GM12801 (cell line): ENCODE results near the gene SCEL.

Experiments
- TF ChIP-seq, protein P1 (sequence below): IDR thresholded peaks from one replicate; pipeline ENCODE4 v1.5.1; 2011; ENCODE audit warnings: control low read depth; ENCODE audit not compliant: insufficient read length; ENCODE audit errors: extremely low read depth

The SCEL gene

GRCh38 chr13:77691871-77692270 lies 156.4 kb downstream of the SCEL start:
- TF ChIP-seq, protein P1, sequence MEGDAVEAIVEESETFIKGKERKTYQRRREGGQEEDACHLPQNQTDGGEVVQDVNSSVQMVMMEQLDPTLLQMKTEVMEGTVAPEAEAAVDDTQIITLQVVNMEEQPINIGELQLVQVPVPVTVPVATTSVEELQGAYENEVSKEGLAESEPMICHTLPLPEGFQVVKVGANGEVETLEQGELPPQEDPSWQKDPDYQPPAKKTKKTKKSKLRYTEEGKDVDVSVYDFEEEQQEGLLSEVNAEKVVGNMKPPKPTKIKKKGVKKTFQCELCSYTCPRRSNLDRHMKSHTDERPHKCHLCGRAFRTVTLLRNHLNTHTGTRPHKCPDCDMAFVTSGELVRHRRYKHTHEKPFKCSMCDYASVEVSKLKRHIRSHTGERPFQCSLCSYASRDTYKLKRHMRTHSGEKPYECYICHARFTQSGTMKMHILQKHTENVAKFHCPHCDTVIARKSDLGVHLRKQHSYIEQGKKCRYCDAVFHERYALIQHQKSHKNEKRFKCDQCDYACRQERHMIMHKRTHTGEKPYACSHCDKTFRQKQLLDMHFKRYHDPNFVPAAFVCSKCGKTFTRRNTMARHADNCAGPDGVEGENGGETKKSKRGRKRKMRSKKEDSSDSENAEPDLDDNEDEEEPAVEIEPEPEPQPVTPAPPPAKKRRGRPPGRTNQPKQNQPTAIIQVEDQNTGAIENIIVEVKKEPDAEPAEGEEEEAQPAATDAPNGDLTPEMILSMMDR: no peak

GRCh38 chr13:77692746-77693448 lies 157.4 kb downstream of the SCEL start:
- TF ChIP-seq, protein P1: no peak

DNA sequence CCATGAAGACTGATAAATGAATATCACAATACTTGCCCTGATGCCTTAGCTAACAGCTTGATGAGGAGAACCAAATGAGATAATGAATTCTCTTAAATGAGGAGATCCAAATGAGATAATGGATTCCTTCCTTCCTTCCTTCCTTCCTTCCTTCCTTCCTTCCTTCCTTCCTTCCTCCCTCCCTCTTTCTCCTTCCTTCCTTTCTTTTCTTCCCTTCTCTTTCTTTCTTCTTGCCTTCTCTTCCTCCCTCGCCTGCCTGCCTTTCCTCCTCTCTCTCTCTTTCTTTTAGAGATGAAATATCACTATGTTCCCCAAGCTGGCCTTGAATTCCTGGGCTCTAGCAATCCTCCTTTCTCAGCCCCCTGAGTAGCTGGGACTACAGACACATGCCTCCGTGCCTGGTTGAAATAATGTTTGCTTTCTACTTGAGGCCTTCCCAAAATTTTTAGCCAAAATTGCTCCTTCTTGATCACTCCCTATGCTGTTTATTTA lies 158.0 kb downstream of the SCEL start:
- TF ChIP-seq, protein P1: no peak
